Fibroblast of lung (primary cell): ENCODE measurements around the gene SP1. TPM values are rescaled to one million over a fixed set of nuclear protein-coding genes. Genes with fewer than 3 reads are reported as not detected.
"Not testable (repeated sequence)": the region's sequence is repeated elsewhere in the genome, so short reads cannot be mapped to it uniquely, and the experiment has no call there.

Experiments
- DNase-seq, 2 donors: peaks; one replicate each; pipeline versions ENCODE4 v3.0.0 to v3.0.0-alpha.2; 2010; ENCODE audit warnings: low read depth in 2 of 2
- H2AFZ ChIP-seq: 2 replicates; pipeline ENCODE4 v1.5.1; 2012; ENCODE audit warnings: low read length, control low read depth, inconsistent platforms
- H3K27ac ChIP-seq: 2 replicates; pipeline ENCODE4 v1.5.1; 2011; ENCODE audit warnings: low read length, control low read depth; ENCODE audit not compliant: insufficient read depth
- H3K27me3 ChIP-seq: 2 replicates; pipeline ENCODE4 v1.5.1; 2011; ENCODE audit warnings: mild to moderate bottlenecking, low read length; ENCODE audit not compliant: control insufficient read depth, insufficient read depth
- H3K36me3 ChIP-seq: 2 replicates; pipeline ENCODE4 v1.5.1; 2011; ENCODE audit warnings: low read length; ENCODE audit not compliant: control insufficient read depth, insufficient read depth
- H3K4me1 ChIP-seq: 2 replicates; pipeline ENCODE4 v1.5.1; 2011; ENCODE audit warnings: low read length; ENCODE audit not compliant: control insufficient read depth, insufficient read depth; ENCODE audit errors: extremely low read depth
- H3K4me2 ChIP-seq: 2 replicates; pipeline ENCODE4 v1.5.1; 2011; ENCODE audit warnings: low read length, control low read depth; ENCODE audit not compliant: insufficient read depth; ENCODE audit errors: extremely low read depth
- H3K4me3 ChIP-seq, 4 experiments: fragments of 200-600 bp in 1 of 4; sonication (generic) in 1 of 4; replicated peaks in 1 of 4; 2 replicates each; pipeline ENCODE4 v1.5.1; 2011 to 2016; ENCODE audit warnings: low read length in 4 of 4, low read depth in 3 of 4, mild to moderate bottlenecking in 3 of 4, control low read depth in 2 of 4, inconsistent platforms in 1 of 4, mixed read lengths in 1 of 4; ENCODE audit not compliant: insufficient read depth in 1 of 4; ENCODE audit errors: control extremely low read depth in 1 of 4
- H3K79me2 ChIP-seq: 2 replicates; pipeline ENCODE4 v1.5.1; 2012; ENCODE audit warnings: mild to moderate bottlenecking, low read length, inconsistent platforms; ENCODE audit not compliant: control insufficient read depth, insufficient read depth
- H3K9ac ChIP-seq: 2 replicates; pipeline ENCODE4 v1.5.1; 2011; ENCODE audit warnings: mild to moderate bottlenecking, low read length, control low read depth; ENCODE audit not compliant: insufficient read depth
- H3K9me3 ChIP-seq: 2 replicates; pipeline ENCODE4 v1.5.1; 2012; ENCODE audit warnings: low read depth, low read length; ENCODE audit not compliant: control insufficient read depth, insufficient read depth
- H4K20me1 ChIP-seq: 2 replicates; pipeline ENCODE4 v1.5.1; 2011; ENCODE audit warnings: low read length; ENCODE audit not compliant: control insufficient read depth, insufficient read depth; ENCODE audit errors: extremely low read depth
- CTCF ChIP-seq, 2 donors: IDR thresholded peaks in 1 of 2; conservative IDR thresholded peaks in 1 of 2; 1 replicate in 1 of 2; 2 replicates in 1 of 2; pipeline ENCODE4 v1.5.1; 2011 to 2012; ENCODE audit warnings: low read length in 2 of 2, control low read depth in 1 of 2, inconsistent platforms in 1 of 2, low read depth in 1 of 2, mild to moderate bottlenecking in 1 of 2
- EZH2 ChIP-seq: IDR thresholded peaks from 2 replicates; pipeline ENCODE4 v1.5.1; 2012; ENCODE audit warnings: low read length, control low read depth, mild to moderate bottlenecking; ENCODE audit errors: missing control alignments
- polyA minus RNA-seq: library from RNA; depleted of rRNA, polyadenylated mRNA; stranded (reverse); fragments of >200 nt; gene quantifications from 2 replicates; pipeline ENCODE4 v1.2.3, GENCODE V29; 2011; ENCODE audit warnings: low replicate concordance
- polyA plus RNA-seq, 2 donors: library from polyadenylated mRNA; depleted of rRNA in 1 of 2; stranded (reverse) in 1 of 2; unstranded in 1 of 2; fragments of >200 nt; gene quantifications; 2 replicates each; pipeline ENCODE4 v1.2.1, GENCODE V29; 2011 to 2012; ENCODE audit warnings: missing spikeins in 1 of 2
- total RNA-seq: library from RNA; depleted of rRNA; stranded (reverse); fragments of >200 nt; gene quantifications from 2 replicates; pipeline ENCODE4 v1.2.1, GENCODE V29; 2014

Gene SP1
- total RNA-seq, result 31.3 and 35.3 TPM in 2 replicates
- polyA plus RNA-seq, result 38.9 and 42.0 TPM in 2 replicates
- 19.3 and 22.7 TPM in 2 replicates for polyA plus RNA-seq (2012)
- 98.0 and 99.3 TPM in 2 replicates for polyA minus RNA-seq

- Histone ChIP-seq H3K4me1 (peaks cover 25% of the 10 kb centered on the region), H3K9me3 (no peaks in the 10 kb centered on the region), H2AFZ (peak within 1 kb of the TSS; percentile 96), H3K79me2 (peaks cover 35% of the 10 kb centered on the region), H4K20me1 (no peaks in the 10 kb centered on the region), H3K27me3 (no peaks in the 10 kb centered on the region), H3K4me2 (peak within 1 kb of the TSS; percentile 87), H3K9ac (peak within 1 kb of the TSS; percentile 84), H3K4me3 (peak within 1 kb of the TSS; percentile 40 to 68 (median 60)), H3K36me3 (peaks cover 13% of the 10 kb centered on the region), H3K27ac (peak within 1 kb of the TSS; percentile 89)
- TF ChIP-seq CTCF (conservative IDR thresholded peaks at IDR 0.05 in 1 of 2, IDR thresholded peaks at IDR 0.05 in 1 of 2; ENCODE audit: low read depth in 1 of 2, low read length in 2 of 2), result no peak
- no peak for TF ChIP-seq EZH2
- peak; percentile 94 for DNase-seq
These were observed at the start of gene SP1 for GRCh38 chr12:53380104-53380793. Gene SP1 (plus strand): TSS chr12:53380176. CDS start chr12:53380292, 116 bp downstream.

DNA sequence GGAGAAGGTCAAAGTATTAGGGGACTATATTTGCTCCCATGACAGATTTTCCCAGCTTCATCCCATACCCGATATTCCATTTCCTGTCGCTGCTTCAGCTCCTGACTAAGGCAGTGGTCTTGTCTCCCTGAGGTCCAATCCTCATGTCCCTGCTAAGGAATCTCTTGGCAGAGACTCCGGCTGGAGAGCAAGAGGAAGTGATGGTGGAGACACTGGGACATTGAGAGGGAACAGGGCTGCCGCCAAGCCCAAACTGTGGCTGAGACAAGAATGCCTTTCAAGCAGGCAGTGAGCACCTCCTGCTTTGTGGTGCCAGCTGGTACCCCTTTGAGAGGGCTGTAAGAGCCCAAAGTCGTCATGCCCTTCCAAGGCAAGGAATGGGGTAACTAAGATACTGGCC is 49.3 kb upstream of the SP1 start:
- TF ChIP-seq EZH2, result no peak
- no peak for TF ChIP-seq CTCF (conservative IDR thresholded peaks at IDR 0.05 in 1 of 2, IDR thresholded peaks at IDR 0.05 in 1 of 2; ENCODE audit: low read depth in 1 of 2, low read length in 2 of 2)
- peaks cover 5% of the 10 kb centered on the region for H3K4me1 ChIP-seq
- H3K27me3 ChIP-seq, result peaks cover 43% of the 10 kb centered on the region
- H4K20me1 ChIP-seq, result no peaks in the 10 kb centered on the region
- H3K36me3 ChIP-seq, result no peaks in the 10 kb centered on the region
- no peaks in the 10 kb centered on the region for H3K9me3 ChIP-seq
- H3K4me2 ChIP-seq, result no peak overlapping the region
- H3K9ac ChIP-seq, result no peak overlapping the region
- H3K27ac ChIP-seq, result no peak overlapping the region
- no peaks in the 10 kb centered on the region for H3K79me2 ChIP-seq
- no peak overlapping the region for H2AFZ ChIP-seq
- no peak overlapping the region for H3K4me3 ChIP-seq
- DNase-seq, result no peak

DNA sequence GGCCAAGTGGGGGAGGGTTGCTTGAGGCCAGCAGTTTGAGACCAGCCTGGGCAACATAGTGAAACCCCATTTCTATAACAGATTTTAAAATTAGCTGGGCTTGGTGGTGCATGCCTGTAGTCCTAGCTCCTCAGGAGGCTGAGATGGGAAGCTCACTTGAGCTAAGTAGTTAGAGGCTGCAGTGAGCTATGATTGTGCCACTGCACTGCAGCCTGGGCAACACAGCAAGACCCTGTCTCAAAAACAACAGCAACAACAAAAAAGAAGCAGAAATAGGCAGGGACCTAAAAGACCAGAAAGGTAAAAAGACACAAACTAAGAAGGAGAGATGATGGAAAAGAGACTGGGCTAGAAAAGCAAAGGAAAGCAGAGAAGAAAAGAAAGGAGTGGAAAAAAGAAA is 47.6 kb upstream of the SP1 start:
- H3K4me1 ChIP-seq, H3K4me2 ChIP-seq, H3K4me3 ChIP-seq, H3K36me3 ChIP-seq, DNase-seq, H3K27ac ChIP-seq, H3K9ac ChIP-seq, H3K9me3 ChIP-seq, H3K79me2 ChIP-seq, H2AFZ ChIP-seq, H4K20me1 ChIP-seq: not testable (repeated sequence)
- peaks cover 60% of the 10 kb centered on the region for H3K27me3 ChIP-seq
